Erythroblast (primary cell): ENCODE measurements around the gene KCTD14.

Experiments used
- DNase-seq, 2 experiments: peaks; one replicate each; lab custom pipeline; 2025; lab: John Stamatoyannopoulos, UW
- GATA1 ChIP-seq: IDR thresholded peaks from 2 replicates; pipeline ENCODE4 v1.6.1; 2011; ENCODE audit warnings: low read depth, mild to moderate bottlenecking, control low read depth, low read length, moderate library complexity
- POLR2A ChIP-seq: IDR thresholded peaks from 2 replicates; pipeline ENCODE4 v1.6.1; 2011; ENCODE audit warnings: mild to moderate bottlenecking, low read length

The KCTD14 gene

GRCh38 chr11:78023426-78023825, 350 bp upstream of the KCTD14 start:
- no peak for DNase-seq
- no peak for TF ChIP-seq GATA1
- no peak for TF ChIP-seq POLR2A

DNA sequence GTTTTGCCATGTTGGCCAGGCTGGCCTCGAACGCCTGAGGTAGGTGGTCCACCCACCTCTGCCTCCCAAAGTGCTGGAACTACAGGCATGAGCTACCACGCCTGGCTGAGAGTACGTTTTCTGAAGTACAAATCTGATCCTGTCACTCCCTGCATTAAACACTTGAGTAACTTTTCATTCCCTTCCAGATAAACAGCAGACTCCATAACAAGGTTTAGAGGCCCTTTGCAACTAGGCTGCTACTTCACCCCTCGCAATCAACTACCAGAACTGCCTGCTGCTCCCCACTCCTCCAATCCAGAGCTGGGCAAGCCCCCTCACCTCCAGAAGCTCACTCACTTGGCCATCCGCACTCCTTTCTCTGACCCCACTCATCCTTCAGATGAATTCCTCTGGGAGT, 1.5 kb downstream of the KCTD14 start:
- DNase-seq: no peak
- TF ChIP-seq GATA1 (no peak), POLR2A (no peak)

- TF ChIP-seq GATA1 (no peak), POLR2A (no peak)
- no peak for DNase-seq
Observed at GRCh38 chr11:78020246-78020645, 2.8 kb downstream of the KCTD14 start.

DNA sequence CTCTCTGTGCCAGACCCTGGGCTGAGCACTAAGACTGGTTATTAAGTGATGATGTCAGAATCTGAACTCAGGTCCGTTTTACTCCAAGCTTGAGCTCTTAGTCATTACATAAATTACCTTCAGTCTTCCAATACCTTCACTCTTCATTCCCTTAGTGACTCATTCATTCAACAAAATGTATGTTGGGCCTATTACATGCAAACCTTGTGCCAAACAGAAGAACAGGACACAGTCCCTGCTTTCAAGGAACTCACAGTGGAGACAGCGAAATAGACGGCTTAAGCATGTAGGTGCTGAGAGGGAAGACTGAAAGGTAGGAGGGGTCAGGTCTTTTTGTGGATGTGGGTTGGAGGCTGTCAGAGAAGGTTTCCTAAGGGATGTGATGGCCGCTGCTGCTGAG, 3.3 kb downstream of the KCTD14 start:
- TF ChIP-seq GATA1 (no peak), POLR2A (no peak)
- DNase-seq: no peak

DNA sequence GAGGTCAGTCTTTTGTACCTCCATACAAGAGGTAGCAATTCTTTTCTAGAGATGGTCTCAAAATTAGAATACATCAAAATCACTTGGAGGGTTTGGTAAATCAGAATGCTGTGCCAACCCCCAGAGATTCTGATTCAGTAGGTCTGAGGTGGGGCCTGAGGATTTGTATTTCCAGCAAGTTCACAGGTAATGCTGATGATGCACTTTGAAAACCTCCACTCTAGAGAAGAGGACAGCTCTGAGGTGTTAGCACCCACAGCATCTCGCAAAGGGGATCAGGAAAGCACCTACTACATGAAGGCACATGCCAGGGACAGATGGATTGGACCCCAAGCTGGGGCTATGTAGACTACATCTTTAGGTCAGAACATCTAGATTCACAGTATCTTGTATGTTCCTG, 7.2 kb downstream of the KCTD14 start:
- no peak for DNase-seq
- TF ChIP-seq POLR2A (no peak), GATA1 (no peak)

DNA sequence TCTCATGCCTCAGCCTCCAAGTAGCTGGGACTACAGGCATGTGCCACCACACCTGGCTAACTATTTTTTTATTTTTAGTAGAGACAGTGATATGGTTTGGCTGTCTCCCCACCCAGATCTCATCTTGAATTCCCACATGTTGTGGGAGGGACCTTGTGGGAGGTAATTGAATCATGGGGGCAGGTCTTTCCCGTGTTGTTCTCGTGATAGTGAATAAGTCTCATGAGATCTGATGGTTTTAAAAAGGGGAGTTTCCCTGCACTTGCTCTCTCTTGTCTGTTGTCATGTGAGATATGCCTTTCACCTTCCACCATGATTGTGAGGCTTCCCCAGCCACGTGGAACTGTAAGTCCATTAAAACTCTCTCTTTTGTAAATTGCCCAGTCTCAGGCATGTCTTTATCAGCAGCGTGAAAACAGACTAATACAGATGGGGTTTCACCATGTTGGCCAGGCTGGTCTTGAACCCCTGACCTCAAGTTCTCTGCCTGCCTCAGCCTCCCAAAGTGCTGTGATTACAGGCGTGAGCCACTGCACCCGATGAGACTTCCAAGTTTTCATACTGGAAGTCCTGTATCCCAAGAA, 8.0 kb downstream of the KCTD14 start:
- peak; percentile 10 to 56 for DNase-seq

DNA sequence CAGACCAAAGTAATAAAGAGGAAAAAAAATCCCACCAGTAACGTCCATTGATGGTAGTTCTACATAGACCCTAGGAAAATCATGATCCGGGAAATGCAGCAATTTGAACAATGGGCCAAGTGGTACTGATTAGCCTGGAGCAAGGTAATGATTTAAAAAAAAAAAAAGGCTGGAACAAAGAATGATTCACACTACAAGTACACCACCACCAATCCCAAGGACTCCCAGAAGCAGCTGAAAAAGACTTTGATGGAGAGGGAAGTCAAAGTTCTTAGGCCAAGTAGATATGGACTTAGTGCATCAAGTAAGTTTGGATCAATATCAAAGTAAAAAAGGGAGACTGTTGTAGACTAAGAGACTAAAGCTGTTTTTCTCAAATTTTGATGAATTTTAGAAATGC, 11.8 kb downstream of the KCTD14 start:
- no peak for DNase-seq
- TF ChIP-seq POLR2A (no peak), GATA1 (no peak)

DNA sequence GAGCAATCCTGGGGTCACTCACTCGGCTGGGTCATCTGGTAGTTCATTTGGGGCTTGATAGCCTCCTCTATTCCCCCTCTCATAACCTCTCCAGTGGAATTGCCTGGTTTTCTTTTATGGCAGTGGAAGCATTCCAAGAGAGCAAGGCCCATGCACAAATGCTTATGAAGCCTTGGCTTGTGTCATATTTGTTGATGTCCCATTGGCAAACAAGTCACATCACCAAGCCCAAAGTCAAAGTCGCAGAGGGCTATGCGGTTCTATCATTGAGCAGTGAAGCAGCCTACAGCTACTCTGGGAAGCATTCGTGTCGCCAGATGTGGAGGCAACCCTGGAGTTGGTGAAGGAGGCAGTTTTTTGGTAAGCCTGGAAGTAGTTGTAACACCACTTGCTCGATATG, 12.3 kb downstream of the KCTD14 start:
- TF ChIP-seq POLR2A (no peak), GATA1 (no peak)
- DNase-seq: no peak

GRCh38 chr11:78010304-78010703, 12.8 kb downstream of the KCTD14 start:
- TF ChIP-seq GATA1 (no peak), POLR2A (no peak)
- DNase-seq: no peak

GRCh38 chr11:78009062-78009461, 14.0 kb downstream of the KCTD14 start:
- no peak for TF ChIP-seq POLR2A
- no peak for TF ChIP-seq GATA1
- DNase-seq: no peak

DNA sequence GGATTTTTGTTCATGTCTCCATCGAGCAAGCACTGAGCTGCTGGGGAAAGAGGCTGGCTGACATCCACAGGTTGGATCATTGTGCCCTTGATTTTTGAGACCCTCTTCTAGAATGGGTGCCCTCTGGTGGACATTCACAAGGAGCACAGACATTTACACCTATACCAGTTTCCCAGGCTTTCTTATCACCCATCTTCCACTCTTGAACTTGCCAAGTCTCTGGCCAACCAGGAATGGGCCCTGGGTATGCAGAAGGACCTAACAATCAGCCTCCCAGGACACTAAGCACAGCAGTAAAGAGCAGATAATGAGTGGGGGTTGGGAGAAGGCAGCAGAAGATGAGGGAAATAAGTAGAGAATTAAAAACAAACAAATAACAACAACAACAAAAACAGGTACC, 22.9 kb downstream of the KCTD14 start:
- no peak for TF ChIP-seq POLR2A
- TF ChIP-seq GATA1: no peak
- peak; percentile 67 to 79 for DNase-seq

GRCh38 chr11:77999446-78000030, 23.5 kb downstream of the KCTD14 start:
- no peak for DNase-seq
- no peak for TF ChIP-seq GATA1
- TF ChIP-seq POLR2A: no peak

GRCh38 chr11:77994434-77995362, 28.4 kb downstream of the KCTD14 start, which contains the start of gene INTS4:
TSS of gene INTS4 (minus strand) at chr11:77994668. CDS start at chr11:77994643, 25 bp downstream.
- peak; percentile 57 for TF ChIP-seq POLR2A
- TF ChIP-seq GATA1: no peak
- peak; percentile 98 to 99 for DNase-seq

DNA sequence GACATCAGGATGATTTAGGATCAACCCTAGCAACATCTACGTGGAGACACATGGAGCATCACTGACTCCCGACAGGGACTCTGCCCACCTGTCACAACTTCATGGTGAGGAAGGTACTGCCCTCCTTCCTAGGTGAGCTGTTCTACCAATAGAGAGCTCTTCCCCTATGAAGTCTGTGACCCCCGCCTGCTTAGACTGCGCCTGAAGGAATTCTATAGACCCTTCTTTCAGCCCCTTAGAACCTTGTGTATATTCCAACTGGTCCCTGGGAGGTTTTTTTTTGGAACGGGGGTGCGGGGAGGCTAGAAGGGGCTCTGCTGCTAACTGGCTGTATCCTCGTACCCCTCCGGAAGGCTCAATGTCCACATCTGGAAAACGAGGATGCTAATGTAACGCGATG, 29.2 kb downstream of the KCTD14 start:
- TF ChIP-seq POLR2A (no peak), GATA1 (no peak)
- peak; percentile 27 to 42 for DNase-seq
